ENCODE data around the gene OVAAL. TPM values are rescaled to one million over a fixed set of nuclear protein-coding genes. Genes with fewer than 3 reads are reported as not detected.
"Not testable (repeated sequence)": the region's sequence is repeated elsewhere in the genome, so short reads cannot be mapped to it uniquely, and the experiment has no call there.

Gene OVAAL
- total RNA-seq, 1 experiment from 2014 or later: not detected

- Mint-ChIP-seq H3K4me1 (ENCODE audit: insufficient read depth, unreplicated experiment) (peaks cover 10% of the 10 kb centered on the region), H3K27ac (ENCODE audit: low read depth, unreplicated experiment) (no peak overlapping the region)
Measured at GRCh38 chr1:180544050-180544449, 14.7 kb upstream of the OVAAL start.

DNA sequence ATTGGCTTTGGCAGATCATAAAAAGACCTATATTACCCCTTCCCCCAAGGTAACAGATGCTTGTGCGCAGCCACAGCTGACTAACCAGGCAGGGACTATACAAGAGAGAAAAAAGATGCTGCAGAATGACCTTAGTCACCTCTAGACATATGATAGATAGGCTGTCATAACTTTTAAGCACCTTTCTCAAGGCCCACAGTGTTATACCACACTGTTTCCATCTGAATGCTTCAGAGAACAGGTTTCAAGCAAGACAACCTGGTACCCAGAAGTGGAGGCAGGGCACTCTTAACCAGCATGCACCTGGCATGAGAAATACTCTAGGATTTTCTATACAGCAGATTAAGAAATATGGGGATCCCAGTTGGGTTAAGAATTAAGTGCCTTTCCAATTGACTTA is 12.8 kb upstream of the OVAAL start:
- BruUV-seq (replicated peaks): no TSS peak
- DNase-seq (ENCODE audit: unreplicated experiment): no peak
- TF ChIP-seq, protein P1, sequence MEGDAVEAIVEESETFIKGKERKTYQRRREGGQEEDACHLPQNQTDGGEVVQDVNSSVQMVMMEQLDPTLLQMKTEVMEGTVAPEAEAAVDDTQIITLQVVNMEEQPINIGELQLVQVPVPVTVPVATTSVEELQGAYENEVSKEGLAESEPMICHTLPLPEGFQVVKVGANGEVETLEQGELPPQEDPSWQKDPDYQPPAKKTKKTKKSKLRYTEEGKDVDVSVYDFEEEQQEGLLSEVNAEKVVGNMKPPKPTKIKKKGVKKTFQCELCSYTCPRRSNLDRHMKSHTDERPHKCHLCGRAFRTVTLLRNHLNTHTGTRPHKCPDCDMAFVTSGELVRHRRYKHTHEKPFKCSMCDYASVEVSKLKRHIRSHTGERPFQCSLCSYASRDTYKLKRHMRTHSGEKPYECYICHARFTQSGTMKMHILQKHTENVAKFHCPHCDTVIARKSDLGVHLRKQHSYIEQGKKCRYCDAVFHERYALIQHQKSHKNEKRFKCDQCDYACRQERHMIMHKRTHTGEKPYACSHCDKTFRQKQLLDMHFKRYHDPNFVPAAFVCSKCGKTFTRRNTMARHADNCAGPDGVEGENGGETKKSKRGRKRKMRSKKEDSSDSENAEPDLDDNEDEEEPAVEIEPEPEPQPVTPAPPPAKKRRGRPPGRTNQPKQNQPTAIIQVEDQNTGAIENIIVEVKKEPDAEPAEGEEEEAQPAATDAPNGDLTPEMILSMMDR (IDR thresholded peaks at IDR 0.05; ENCODE audit: unreplicated experiment): no peak
- Mint-ChIP-seq H3K4me1 (ENCODE audit: insufficient read depth, unreplicated experiment) (peaks cover 10% of the 10 kb centered on the region), H3K4me3 (ENCODE audit: unreplicated experiment) (no peak overlapping the region), H3K36me3 (ENCODE audit: insufficient read depth, unreplicated experiment) (no peaks in the 10 kb centered on the region), H3K27ac (ENCODE audit: low read depth, unreplicated experiment) (no peak overlapping the region), H3K27me3 (ENCODE audit: insufficient read depth, unreplicated experiment) (no peaks in the 10 kb centered on the region), H3K9me3 (ENCODE audit: unreplicated experiment) (no peaks in the 10 kb centered on the region)
- POLR2A ChIA-PET: interaction anchor here (0.7 to 1.3 kb wide), 3 partner anchors 16 to 47 kb away, joined by 3 to 6 read pairs (median 4); no protein-coding TSS in a partner anchor
- intact Hi-C loops (cut with micrococcal nuclease): no loop called here
- CTCF ChIA-PET: interaction anchor here (1.0 to 1.6 kb wide), 2 partner anchors 13 to 17 kb away, joined by 3 to 5 read pairs; no protein-coding TSS in a partner anchor

More at GRCh38 chr1:180544050-180544449, 14.7 kb upstream of the OVAAL start:
- no peak for DNase-seq (ENCODE audit: unreplicated experiment)
- POLR2A ChIA-PET: interaction anchor here (1.1 kb wide), 1 partner anchor 41 kb away, joined by 3 read pairs; the partner anchor contains the start of gene ACBD6
- TF ChIP-seq, protein P1 (IDR thresholded peaks at IDR 0.05; ENCODE audit: unreplicated experiment): no peak
- H3K4me3 Mint-ChIP-seq (ENCODE audit: unreplicated experiment): no peak overlapping the region
- BruUV-seq (replicated peaks): no TSS peak
- H3K36me3 Mint-ChIP-seq (ENCODE audit: insufficient read depth, unreplicated experiment): no peaks in the 10 kb centered on the region
- H3K27me3 Mint-ChIP-seq (ENCODE audit: insufficient read depth, unreplicated experiment): no peaks in the 10 kb centered on the region
- CTCF ChIA-PET: interaction anchor here (0.7 kb wide), 1 partner anchor 305 kb away, joined by 4 read pairs; no protein-coding TSS in a partner anchor
- no peaks in the 10 kb centered on the region for H3K9me3 Mint-ChIP-seq (ENCODE audit: unreplicated experiment)
- intact Hi-C loops (cut with micrococcal nuclease): no loop called here

GRCh38 chr1:180548686-180549317 is 10.0 kb upstream of the OVAAL start:
- H3K4me3 Mint-ChIP-seq (ENCODE audit: unreplicated experiment): no peak overlapping the region
- CTCF ChIA-PET: interaction anchor here (0.6 to 1.7 kb wide), 3 partner anchors 9 to 14 kb away, joined by 3 read pairs; no protein-coding TSS in a partner anchor
- POLR2A ChIA-PET: interaction anchor here (0.7 to 2.0 kb wide), 3 partner anchors 9 to 12 kb away, joined by 3 to 7 read pairs (median 4); no protein-coding TSS in a partner anchor
- H3K36me3 Mint-ChIP-seq (ENCODE audit: insufficient read depth, unreplicated experiment): no peaks in the 10 kb centered on the region
- TF ChIP-seq, protein P1 (IDR thresholded peaks at IDR 0.05; ENCODE audit: unreplicated experiment): no peak
- no peak for DNase-seq (ENCODE audit: unreplicated experiment)
- BruUV-seq (replicated peaks): no TSS peak
- no peaks in the 10 kb centered on the region for H3K9me3 Mint-ChIP-seq (ENCODE audit: unreplicated experiment)
- intact Hi-C loops (cut with micrococcal nuclease): no loop called here
- H3K27me3 Mint-ChIP-seq (ENCODE audit: insufficient read depth, unreplicated experiment): no peaks in the 10 kb centered on the region
- H3K4me1 Mint-ChIP-seq (ENCODE audit: insufficient read depth, unreplicated experiment): no peaks in the 10 kb centered on the region
- no peak overlapping the region for H3K27ac Mint-ChIP-seq (ENCODE audit: low read depth, unreplicated experiment)

- H3K27ac Mint-ChIP-seq (ENCODE audit: low read depth, unreplicated experiment); H3K36me3 Mint-ChIP-seq (ENCODE audit: insufficient read depth, unreplicated experiment); H3K4me3 Mint-ChIP-seq (ENCODE audit: unreplicated experiment); BruUV-seq (replicated peaks); DNase-seq (ENCODE audit: unreplicated experiment); intact Hi-C loops (cut with micrococcal nuclease); H3K4me1 Mint-ChIP-seq (ENCODE audit: insufficient read depth, unreplicated experiment); H3K9me3 Mint-ChIP-seq (ENCODE audit: unreplicated experiment); H3K27me3 Mint-ChIP-seq (ENCODE audit: insufficient read depth, unreplicated experiment): not testable (repeated sequence)
- POLR2A ChIA-PET: interaction anchor here (0.7 to 2.0 kb wide), 2 partner anchors 10 to 13 kb away, joined by 4 to 7 read pairs; no protein-coding TSS in a partner anchor
- CTCF ChIA-PET: interaction anchor here (0.6 to 1.9 kb wide), 7 partner anchors 9 to 848 kb away, joined by 3 to 11 read pairs (median 4); no protein-coding TSS in a partner anchor
Measured at GRCh38 chr1:180549770-180550169, 9.0 kb upstream of the OVAAL start.

Measured in MCF 10A (cell line).